Prostate gland (tissue), 2 donors: ENCODE measurements around the gene TMEM50A.
"Not testable (repeated sequence)": the region's sequence is repeated elsewhere in the genome, so short reads cannot be mapped to it uniquely, and the experiment has no call there.

Experiments used
- CTCF ChIP-seq, 4 experiments: fragments of 200-600 bp in 2 of 4; fragments of 450-650 bp in 2 of 4; sonication (generic) in 2 of 4; IDR thresholded peaks; 1 replicate in 3 of 4; 2 replicates in 1 of 4; pipeline ENCODE4 v1.5.1; 2016 to 2019; ENCODE audit warnings: antibody characterized with exemption in 4 of 4, mild to moderate bottlenecking in 2 of 4, moderate library complexity in 2 of 4
- POLR2A ChIP-seq: fragments of 450-650 bp; IDR thresholded peaks from one replicate; pipeline ENCODE4 v1.6.1; 2016; ENCODE audit warnings: antibody characterized with exemption, mild to moderate bottlenecking

GRCh38 chr1:25387096-25387495 lies 49.0 kb downstream of the TMEM50A start:
- not testable (repeated sequence) for TF ChIP-seq POLR2A; CTCF (IDR thresholded peaks at IDR 0.05)
